SKM-1 (cell line): ENCODE results near the gene AKNA.
"Not testable (repeated sequence)": the region's sequence is repeated elsewhere in the genome, so short reads cannot be mapped to it uniquely, and the experiment has no call there.

Experiments used
- DNase-seq: peaks from one replicate; lab custom pipeline; 2025; ENCODE audit not compliant: unreplicated experiment; lab: John Stamatoyannopoulos, UW

The AKNA gene

DNA sequence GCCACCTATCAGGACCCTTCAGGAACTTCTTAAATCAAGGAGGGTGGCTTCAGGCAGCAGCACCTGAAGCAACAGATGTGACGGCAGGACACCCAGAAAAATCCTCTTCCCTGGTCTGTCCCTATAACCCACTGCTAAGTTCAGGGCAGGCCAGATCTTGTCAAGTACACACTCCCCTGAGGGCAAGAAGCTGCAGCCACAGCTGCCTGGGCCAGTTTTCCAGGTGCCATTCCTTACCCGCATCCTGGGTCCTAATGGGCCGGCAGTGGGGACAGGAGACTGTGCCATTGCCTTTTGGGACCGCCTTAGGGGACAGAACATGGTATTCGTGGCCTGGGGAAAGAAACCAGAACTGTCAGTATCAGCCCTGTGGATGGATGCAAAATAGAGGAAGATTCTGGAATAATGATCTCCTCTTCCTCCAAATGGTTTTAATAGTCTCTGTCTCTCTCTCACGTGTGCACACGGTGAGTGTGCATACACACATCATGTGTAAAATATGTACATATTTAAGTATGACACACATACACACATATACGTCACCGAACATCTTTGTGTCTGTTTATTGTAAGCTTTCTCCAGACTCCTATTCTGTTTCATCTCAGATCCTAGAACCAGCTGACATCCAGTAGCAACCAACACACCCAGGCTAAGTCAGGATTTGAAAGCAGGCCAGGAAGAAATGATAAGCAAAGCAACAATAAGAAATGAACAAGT lies 44.2 kb downstream of the AKNA start:
- no peak for DNase-seq

DNA sequence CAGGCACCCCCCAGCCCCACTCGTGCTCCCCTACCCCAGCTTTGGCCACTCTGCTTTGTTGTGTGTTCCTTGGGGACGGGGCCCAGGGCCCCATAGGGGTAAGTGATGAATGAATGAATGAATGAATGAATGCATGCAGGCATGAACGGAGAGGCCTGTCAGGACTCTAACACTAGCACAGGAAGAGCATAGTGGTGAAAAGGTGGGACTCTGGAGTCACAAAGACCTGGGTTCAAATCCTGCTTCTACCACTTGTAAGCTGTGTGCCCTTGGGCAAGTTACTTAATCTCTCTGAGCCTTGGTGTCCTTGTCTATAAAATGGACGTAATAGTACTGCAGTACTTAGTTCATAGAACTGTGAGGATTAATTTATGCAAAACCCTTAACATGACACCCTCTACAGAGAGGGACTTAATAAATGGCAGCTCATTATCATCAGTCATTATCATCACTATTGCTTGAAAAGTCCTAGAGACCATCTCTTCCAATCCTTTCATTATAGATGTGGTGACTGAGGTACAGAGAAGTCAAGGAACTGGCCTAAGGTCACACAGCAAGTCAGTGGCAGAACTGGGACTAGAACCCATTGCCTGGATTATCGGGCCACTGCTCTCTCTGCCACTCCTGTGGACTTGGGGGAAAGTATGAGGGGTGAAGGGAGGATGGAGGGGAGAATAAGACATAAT lies 44.9 kb downstream of the AKNA start:
- no peak for DNase-seq

DNA sequence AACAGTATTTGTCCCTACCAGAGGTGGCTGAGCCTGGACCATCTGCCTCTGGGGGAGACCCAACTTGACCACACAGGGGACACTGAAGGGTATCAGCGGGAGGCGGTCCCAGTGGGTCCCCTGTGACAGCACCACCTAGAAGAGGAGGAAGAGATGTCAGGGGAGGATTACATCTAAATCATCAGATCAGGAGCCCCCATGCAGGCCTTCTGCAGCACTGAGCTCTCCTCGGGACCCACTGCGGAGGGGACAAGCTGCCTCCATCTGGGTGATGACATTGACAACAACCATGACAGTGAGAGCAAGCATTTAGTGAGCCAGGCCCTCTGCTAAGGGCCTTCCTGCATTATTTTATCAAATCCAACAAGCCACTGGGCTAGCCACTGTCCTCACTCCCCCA lies 45.8 kb downstream of the AKNA start:
- DNase-seq: no peak

DNA sequence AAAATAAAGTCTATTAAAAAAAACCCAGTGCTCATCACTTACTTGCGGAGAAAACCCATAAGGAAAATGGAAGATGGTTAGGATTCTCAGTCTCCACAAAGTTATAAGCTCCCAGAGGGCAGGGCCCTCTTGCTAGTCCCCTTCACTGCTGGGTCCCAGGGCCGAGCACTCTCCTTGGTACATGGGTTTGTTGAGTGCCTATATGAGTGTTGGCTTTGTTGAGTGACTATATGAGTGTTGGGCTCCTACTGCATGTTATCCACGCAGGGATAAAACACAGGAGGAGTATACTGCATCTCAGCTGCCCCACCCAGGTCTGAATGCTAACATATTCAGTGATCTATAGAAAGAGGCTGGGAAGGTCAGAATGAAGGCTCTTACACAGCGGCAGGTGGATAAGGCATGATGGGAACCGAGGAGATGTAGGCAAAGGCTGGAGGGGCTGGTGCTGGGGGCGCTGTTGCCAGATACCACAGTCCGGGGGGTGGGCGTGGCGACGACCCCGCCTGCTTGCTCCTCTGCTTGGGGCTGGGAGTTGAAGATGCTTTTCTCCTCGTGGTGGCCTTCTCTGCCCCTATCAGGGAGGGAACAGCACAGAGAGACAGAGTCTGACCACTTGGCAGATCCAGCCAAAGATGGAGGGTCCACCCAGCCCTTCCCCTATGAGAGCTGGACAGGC lies 46.5 kb downstream of the AKNA start:
- DNase-seq: no peak

DNA sequence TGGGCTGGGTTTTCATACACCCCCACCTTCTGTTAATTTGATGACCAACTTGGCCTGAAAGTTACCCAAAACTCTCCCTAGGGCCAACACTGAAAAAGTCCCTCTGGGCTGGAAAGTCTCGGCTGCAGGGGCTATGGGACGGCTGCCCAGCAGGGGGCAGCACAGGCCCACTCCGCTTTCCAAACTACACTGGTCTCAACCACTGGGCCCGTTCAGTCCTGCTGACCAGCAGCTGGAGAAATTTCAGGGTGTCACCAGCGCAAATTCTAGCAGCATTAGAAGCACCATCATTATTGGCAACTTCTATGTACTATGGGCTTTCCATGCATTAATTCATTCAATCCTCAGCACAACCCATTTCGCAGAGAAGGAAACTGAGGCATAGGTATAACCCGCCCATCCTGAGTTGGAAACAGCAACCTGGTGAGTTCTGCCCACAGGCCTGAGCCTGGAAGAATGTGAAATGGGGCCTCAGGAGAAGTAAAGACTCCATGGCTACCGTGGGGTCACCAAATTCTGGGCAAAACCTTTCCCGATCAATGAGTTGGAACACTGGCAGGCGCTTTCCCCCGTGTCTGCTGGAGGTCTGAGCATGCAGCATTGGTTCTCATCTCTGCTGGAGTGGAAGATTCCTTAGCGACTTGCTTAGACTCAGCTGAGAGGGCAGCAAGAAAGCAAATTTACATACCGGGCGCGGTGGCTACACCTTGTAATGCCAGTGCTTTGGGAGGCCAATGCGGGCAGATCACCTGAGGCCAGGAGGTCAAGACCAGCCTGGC lies 48.5 kb downstream of the AKNA start:
- no peak for DNase-seq

DNA sequence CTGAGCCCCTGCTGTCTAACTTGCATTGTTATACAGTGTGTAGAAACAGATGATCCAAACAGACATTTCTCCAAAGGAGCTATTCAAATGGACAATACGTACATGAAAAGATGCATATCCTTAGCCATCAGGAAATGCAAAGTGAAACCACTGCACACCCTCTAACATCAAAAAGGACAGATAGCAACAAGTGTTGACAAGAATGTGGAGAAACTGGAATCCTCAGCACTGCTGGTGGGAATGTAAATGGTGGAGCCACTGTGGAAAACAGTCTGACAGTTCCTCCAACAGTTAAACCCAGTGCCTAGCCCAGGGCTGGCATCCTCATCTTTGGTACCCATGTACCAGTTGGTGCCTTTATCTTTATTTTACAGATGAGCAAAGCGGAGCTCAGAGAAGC lies 49.6 kb downstream of the AKNA start:
- DNase-seq: no peak

DNA sequence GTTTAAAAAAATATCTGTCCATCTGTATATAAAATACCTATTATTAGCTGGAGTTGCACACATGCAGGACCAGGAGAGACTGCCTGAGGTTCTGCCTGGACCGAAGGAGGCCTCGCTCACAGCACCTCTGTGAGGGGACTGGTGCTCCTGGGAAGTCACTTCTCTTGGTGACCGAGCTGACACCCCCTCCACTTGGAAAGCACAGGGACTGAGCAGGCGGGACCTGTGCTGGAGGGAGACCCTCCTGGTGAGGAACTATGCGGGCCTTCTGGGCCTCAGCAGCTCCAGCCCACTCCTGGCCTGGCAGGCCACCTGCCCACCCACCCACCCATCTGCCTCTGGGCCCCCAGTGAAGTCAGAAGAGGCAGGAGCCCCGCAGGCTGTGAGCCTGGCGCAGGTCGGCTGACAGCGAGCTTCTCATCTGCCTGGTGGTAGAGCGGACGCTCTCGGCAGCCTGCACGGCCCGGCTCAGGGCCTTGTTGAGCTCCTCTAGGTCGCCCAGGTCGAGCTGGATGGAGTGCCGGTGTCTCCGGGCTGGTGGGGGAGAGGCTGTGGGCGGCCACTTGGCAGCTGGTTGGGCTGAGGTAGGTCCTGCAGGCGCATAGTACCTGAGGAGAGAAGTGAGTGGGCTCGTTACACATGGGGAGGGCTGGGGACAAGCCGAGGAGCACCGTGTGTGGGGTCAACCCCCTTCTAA lies 50.9 kb downstream of the AKNA start:
- DNase-seq: no peak

DNA sequence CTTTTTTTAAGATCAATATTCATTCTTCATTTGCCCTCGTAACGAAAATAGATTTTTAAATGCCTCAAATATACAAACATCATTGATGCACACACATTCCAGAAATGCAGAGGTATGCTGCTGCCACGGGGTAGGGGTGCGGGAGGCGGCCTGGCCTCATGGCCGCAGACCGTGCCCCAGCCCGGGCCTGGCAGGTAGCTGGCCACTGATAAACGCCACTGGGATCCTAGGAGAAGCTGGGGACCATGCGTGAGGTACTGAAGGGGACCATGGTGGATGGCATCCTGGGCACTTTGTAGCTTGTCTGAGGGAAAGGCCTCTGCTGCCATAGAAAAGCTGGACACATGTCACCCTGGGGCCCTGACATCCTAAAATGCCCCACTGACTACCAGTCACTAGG lies 51.6 kb downstream of the AKNA start:
- DNase-seq: no peak

DNA sequence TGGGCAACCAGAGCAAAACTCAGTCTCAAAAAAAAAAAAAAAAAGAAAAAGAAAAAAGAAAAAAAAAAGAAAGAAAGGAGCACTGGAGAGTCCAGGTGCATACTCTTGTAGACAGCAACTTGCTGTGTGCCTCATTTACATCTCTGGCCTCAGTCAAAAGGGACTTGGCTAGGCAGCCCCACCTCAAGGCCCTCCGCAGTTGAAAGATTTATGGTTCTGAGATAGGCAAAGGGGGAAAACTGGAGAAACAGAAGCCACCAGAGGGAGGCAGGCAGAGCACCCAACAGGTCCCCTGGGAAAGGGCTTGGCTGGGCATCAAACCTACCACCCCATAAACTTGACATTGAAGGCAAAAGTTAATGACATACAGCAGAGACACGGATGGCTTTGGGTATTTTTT lies 52.0 kb downstream of the AKNA start:
- no peak for DNase-seq

DNA sequence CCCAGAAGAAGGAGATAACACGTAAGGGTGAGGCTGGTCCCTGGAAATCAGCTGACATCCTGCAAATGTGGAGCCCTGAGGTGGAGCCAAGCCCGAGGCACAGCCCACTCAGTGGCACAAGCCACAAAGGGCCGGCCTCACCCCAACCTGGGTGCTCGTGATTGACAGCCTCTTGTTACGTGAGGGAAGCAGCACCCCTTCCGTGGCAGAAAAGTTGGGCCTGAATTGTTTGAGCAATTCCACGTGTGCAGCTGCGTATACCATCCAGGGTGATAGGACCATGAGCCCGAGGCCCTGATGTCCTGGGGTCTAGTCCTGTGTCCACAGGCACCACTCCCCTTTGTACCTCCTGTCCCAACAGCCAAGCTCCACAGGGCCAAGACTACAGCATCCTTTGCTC lies 53.3 kb downstream of the AKNA start:
- no peak for DNase-seq

DNA sequence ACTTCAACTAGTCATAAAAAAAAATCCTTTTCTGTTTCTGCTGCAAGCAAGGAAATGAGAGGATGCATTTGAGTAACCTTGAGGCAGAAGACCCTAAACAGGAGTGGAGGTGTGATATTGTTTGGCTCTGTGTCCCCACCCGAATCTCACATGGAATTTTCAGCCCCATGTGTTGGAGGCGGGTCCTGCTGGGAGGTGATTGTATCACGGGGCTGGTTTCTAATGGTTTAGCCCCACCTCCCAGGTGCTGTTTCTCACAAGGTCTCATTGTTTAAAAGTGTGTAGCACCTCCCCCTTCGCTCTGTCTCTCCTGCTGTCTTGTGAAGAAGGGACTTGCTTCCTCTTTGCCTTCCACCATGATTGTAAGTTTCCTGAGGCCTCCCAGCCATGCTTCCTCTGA lies 54.1 kb downstream of the AKNA start:
- not testable (repeated sequence) for DNase-seq

DNA sequence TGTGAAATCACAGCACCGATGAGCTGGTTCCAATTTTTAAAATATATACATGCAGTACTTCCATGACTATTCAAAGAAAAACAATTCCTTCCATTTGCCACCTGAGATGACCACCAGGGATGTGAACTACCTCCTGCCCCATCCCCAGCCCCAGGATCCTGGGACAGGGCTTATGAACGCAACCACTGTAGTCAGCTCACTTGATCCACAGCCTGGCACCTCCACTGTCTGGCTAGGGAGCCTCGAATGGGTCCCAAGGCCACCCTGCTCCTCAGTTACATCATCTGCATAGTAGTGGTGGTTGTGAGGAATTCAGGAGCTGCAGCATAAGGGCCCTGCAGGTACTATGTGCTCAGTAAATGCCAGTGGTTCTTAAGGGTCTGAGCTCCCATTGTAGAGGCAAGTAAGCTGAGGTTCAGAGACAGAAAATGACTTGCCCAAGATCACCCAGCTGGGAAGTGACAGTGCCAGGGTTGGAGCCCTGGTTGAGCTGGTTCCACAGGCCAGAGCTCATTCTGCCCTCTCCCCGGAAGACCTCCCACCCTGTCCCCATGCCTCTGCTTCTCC lies 55.2 kb downstream of the AKNA start:
- DNase-seq: not testable (repeated sequence)

DNA sequence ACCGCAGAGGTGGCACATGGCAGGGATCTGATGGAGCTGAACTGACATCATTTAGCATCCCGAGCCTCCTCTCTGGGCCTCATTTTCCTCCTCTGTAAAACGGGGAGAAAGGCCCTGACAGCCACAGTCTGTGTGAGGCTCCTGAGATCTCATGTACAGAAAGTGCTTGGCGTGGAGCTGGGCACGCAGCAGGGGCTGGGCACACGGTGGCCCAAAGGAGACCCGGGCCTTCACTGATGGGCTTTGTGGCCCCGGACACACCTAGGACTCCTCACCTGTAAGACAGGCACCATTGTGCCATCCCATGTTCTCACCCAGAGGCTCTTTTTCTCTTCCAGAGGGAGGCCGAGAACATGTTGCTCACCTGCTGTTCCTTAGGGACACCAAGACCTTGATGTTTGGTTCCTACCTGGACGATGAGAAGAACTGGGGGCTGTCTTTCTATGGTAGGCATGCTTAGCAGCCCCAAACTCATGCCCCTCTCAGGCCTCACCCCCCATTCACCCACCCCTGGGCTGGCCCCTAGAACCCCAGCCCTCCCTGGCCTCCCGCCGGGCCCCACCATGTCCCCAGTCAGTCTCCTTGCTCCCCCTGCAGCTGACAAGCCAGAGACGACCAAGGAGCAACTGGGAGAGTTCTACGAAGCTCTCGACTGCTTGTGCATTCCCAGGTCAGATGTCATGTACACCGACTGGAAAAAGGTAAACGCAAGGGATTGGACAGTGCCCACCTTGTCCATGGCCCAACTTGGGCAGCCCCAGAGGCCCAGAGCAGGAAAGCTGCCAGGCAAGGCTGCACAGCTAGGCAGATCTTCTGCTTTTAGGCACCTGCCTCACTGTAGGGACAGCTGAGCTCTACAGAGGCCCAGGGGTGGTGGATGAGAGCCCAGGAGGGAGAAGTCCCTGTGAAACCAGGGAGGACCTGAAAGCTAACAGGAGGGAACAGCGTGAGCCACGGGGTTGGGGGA lies 56.3 kb downstream of the AKNA start:
- DNase-seq: not testable (repeated sequence)

DNA sequence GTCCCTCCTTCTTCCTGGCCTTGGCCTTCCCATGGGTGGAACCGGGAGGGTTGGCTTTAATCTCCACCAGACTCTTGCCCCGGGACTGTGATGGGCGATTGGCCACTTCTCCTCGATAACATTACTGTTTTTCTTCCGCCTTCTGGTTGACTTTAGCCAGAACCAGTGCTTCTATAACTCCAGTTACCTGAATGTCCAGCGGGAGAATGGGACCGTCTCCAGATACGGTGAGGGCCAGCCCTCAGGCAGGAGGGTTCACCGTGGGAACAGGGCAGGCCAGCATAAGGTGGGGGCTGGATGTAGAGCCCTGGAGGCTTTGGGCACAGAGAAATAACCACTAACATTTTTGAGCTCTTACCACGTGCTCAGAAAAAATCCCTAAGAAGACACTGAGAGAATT lies 57.1 kb downstream of the AKNA start:
- DNase-seq: no peak

DNA sequence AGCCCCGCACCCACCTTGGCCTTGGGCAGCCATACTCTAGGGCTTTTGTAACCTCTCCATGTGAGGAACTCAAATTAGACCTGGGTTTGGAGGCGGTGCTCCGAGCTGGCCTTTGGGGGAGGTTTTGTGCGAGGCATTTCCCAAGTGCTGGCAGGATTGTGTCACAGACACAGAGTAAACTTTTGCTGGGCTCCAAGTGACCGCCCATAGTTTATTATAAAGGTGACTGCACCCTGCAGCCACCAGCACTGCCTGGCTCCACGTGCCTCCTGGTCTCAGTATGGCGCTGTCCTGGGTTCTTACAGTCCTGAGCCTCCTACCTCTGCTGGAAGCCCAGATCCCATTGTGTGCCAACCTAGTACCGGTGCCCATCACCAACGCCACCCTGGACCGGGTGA lies 58.2 kb downstream of the AKNA start, which contains the start of gene ORM2:
Gene ORM2 (plus strand): TSS at position 245 of the 398 bp plus-strand sequence. CDS start 36 bp downstream, at position 281.
- not testable (repeated sequence) for DNase-seq

DNA sequence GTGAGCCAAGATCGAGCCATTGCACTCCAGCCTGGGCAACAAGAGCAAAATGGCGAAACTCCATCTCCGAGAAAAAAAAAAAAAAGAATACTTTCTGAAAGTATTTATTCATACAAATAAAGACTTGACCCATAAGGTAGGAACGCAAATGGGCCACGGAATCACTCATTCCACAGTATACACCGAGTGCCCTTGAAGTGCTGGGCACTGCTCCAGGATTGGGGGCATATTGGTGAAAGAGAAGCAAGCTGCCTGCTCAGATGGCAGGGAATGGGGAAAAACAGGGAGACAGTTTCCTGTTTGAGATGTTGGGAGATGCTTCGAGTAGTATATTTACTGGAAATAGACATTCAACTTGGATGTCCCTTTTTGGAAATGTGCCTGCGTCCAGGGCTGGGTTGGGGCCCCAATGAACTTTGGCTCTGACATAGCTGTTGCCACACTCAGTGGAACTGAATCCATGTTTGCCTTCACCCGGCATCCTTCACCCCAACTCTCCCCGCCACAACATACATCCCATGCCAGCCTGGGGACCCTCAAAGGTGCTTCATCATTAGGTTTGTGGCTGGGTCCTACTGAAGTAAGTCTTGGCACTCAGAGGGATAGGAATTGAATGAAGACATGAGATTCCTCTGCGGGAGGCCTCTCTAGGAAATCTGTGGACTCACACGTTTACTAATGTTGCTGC lies 58.7 kb downstream of the AKNA start:
- DNase-seq: not testable (repeated sequence)

DNA sequence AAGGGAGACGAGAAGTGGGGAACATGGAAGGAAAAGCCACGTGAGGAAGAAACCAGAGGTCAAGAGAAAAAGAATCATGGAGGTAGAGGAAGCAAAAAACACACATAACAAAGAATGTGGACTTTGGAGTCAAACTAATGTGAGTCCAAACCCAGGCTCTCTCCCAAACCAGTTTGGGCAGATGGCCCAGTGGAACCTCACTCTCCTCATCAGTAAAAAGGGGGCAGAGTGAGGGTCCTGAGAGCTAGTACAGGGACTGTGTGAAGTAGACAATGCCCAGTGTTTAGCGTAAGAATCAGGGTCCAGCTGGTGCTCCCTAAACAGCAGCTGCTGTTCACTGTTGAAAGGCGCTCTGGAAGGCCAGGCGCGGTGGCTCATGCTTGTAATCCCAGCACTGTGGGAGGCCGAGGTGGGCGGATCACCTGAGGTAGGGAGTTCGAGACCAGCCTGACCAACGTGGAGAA lies 59.4 kb downstream of the AKNA start:
- DNase-seq: not testable (repeated sequence)

DNA sequence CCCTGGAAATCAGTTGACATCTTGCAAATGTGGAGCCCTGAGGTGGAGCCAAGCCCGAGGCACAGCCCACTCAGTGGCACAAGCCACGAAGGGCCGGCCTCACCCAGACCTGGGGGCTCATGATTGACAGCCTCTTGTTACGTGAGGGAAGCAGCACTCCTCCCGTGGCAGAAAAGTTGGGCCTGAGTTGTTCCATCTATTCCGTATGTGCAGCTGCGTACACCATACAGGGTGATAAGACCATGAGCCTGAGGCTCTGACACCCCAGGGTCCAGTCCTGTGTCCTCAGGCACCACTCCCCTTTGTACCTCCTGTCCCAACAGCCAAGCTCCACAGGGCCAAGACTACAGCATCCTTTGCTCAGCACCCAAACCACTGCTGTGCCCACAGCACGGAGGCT lies 60.0 kb downstream of the AKNA start:
- no peak for DNase-seq
